NCI-H2171 (cell line): Measurements from ENCODE around the gene LGI2.

Experiments used
- DNase-seq: peaks from one replicate; lab custom pipeline; 2025; lab: John Stamatoyannopoulos, UW

Gene LGI2

DNA sequence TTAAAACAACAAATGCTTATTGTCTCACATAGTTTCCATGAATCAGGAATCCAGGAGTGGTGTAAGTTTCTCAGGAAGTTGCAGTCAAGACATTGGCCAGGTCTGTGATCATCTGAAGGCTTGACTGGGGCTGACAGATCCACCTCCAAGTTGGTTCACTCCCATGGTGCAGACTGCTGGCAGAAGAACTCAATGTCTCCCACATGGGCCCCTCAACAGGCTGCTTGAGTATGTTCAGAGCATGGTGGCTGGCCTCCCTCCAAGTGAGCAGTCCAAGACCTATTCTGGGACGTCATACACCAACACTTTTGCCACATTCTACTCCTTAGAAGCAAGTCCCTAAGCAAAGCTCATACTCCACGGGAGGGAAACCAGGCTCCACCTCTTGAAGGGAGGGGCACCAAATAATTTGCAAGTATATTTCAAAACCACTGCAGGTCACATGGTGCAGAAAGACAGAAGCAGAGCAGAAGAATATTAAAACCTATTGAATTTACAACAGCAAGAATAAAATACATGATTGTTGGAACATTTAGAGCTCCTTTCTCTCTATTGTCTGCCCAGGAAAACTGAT, 35.3 kb downstream of the LGI2 start:
- DNase-seq: no peak

DNA sequence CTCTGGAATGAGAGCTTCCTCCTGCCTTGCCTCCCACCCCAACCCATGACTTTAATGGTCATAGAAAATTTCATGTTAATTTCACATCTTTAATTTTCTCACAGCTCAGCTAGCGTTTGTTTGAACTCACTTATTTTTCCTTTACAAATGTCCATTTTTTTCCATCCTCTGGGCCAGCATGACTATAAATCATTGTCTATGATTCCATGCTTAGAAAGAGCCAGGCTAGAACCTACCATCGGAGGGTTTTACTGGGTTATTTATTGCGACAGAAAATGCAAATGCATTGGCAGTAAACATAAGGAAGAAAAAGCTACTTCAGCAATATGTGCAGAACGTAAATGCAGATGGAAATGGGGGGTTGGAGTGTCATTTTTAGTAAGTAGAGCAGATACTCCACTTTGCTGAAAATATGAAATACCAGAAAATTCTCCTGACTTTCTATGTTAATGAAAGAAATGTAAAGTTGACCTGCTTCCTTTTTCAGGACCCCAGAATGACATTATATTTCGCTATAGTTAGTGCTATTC, 37.1 kb downstream of the LGI2 start:
- no peak for DNase-seq

DNA sequence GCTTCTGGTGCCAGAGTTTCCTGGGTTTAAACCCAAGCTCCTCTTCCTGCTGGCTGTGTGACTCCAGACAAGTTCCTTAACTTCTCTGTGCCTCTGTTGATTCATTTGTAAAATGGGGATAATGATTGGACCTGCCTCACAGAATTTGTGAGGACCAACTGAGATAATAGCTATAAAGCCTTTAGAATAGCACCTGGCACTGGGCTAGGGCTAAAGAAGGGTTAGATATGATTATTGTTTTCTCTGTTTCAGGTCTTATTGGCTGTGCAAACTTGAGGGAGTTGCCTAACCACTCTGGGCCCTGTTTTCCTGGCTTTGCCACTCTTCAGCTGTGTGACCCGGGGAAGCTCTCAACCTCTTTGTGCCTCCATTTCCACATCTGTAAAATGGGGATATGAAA, 37.8 kb downstream of the LGI2 start:
- no peak for DNase-seq

DNA sequence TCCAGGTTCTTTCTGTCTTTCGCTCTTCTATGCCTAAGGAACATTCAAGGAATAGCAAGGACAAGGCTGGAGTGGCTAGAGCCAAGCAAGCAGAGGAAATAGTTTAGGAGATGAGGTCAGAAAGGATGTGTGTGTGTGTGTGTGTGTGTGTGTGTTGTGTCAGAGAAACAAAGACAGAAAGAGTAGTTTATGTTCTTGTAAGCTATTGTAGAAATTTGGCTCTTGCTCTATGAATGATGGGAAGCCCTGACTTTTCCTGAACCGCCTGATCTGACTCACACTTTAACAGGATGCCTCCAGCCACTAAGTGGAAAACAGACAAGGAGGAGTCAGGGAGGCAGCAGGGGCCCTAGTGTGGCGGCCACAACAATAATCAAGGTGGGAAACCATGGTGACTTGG, 39.7 kb downstream of the LGI2 start:
- no peak for DNase-seq

DNA sequence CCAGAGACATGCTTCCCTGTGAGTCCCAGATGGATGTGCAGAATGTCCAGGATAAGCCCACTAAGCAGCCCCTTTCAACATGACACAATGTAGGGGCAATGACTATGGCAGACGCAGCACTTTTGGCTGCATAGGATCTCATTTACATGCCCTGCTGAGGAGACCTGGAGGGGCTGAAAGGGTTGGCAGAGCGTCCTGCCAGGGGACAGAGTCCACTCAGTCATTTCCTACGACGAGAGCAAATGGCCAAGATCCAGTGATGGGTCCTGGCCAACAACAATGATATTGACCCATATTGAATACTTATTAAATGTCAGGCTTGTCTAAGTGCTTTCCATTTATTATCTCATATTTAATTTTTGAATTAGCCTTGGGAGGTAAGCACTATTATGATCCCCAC, 41.4 kb downstream of the LGI2 start:
- no peak for DNase-seq

DNA sequence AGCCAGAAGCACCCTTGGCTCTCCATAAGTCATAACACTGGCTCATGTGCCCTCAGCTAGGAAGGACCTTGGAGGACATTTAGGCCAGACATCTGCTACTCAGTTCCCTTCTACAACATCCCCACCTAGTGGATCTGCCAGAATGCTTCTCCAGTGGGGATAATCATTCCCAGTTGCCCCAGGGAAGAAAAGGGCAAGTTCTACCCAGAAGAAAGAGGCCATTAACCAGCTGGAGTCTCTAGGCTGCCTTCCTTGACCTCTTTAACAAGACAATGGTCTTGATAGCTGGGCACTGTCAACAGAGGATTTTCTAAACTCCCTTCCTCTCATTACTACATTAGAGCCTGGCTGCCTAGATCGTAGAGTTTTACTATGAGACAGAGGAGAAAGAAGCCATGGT, 42.0 kb downstream of the LGI2 start:
- no peak for DNase-seq

DNA sequence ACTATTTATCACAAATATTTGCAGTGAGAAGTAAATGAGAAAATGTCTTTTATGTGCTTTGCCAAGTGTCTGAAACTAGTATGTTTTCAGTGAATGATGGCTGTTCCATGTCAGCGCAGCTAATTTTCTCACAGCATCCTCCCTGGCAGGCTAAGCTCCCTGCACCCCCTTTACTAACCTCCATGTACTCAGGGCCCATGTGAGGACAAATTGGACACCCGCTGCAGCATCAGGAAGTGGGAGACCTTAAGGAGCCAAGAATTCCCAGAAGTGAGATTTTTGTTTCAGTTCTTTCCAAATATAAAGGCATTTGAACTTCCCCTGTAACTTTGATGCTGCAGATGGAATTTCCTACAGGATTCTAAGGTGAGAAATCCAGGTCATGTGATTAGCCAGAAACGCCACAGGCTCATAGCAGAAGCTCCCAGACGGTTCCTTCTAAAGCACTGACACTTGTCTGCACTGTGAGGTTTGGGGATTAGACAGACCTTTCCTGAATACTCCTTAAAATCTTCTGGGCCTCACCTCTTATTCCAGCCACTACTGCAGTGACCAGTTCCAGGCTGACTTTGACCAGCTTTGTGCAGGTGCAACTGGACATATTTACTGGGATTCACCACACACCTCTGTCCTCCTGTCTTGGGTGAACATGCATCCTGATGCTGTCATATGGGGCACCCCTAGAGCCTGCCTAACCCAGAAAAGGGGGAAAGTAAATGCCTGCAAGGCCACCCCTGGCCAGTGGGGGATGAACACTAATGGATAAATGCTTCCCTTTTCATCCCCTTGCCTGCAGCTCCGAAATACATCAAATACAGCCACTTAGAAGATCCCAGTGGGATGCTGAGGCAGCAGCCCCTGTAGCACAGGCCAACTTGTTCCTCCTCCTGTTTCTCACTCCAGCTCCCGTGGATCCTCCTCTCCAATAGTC, 45.9 kb downstream of the LGI2 start:
- no peak for DNase-seq

DNA sequence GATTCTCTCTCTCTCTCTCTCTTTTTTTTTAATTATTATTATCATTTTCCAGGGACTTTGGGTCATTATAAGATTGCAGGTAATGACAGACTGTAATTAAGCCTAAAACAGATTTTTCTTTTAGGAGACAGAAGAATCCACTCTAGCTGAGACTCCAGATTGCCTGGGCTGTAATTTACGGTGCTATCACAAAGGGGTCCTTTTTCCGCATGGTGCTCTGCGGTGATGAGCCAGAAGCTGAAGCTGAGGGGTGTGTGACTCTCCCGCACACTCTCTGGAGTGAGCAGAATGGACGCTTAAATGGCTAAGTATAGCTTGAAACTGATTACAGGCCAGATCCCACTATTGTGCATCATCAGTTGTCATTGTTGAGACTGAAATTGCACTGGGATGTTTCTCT, 50.0 kb downstream of the LGI2 start:
- DNase-seq: no peak

DNA sequence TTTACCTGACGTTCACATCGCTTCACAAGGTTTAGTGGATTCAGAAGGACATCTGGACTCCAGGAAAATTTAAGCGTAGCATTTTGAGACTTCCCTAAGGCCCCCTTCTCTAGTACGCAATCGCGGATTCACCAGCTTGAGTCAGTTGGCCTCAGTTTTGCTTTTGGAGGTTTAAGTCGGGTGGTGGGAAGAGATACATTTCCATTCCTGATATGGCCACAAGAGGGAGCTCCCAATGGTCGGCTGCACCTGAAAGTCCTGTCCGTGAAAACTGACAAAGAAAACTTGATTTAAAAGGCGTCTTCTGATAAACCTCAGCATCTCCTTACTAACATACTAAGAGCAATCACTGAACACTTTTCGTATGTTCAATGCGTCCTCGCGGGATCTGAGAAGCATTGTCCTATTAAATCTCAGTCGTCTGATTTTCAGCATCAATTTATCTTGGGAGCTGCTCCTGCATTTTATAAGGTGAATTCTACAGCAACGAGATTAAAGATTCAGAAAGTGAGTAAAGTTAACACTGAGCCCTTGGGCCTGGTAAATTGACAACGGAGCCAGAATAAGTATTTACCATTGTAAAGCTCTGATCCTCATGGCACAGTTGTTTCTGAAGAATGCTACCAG, 50.6 kb downstream of the LGI2 start:
- DNase-seq: no peak

DNA sequence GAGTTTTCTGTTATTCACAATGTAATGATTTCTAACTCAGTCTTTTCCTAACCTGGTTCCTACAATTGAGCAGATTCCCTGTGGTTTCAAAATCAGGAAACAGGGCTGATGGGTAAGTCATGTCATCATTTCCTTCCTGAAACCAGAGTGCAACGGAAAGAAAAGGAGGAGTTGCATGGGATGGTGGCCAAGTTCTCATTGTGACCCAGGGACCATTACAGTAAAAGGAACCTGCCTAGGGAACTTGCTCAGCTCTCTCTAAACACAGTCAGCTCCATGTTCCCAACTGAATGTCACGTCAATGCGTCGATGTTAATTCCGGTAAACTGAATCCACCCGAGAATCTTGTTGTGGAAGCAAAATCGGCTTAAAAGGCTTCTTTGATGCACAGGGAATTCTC, 51.2 kb downstream of the LGI2 start:
- no peak for DNase-seq

DNA sequence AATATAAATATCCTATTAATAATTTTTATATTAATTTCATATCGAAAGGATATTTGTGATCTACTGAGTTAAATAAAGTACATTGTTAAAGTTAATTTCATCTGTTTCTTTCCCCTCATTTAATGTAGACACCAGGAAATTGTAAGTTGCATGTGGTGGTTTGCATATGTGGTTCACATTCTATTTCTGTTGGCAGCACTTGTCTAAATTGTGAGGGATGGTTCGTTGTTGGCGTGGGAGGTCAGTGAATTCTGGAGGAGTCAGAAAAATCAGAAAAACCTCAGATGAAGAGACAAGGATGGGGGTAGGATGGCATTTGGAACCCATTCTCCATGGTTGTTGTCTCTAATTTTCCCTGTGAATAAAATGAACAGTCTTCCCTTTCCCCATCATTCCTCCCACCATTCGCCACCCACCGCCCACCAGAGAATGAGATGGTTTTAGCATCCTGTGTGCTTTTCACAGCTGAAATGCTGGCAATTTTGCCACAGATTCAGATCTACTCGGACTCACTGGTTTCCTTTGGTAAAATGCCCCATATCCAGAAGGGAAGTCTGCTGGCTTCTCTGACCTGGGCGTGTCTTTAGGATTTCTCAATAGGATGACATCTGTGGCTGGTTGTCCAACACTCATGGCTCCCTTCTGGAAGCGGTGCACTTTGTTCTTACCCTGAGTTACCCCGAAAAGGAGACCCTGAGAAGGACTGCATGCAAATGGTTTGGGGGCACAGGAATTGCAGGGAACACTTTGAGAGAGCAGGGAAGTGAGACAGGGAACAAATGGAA, 52.3 kb downstream of the LGI2 start:
- DNase-seq: no peak

DNA sequence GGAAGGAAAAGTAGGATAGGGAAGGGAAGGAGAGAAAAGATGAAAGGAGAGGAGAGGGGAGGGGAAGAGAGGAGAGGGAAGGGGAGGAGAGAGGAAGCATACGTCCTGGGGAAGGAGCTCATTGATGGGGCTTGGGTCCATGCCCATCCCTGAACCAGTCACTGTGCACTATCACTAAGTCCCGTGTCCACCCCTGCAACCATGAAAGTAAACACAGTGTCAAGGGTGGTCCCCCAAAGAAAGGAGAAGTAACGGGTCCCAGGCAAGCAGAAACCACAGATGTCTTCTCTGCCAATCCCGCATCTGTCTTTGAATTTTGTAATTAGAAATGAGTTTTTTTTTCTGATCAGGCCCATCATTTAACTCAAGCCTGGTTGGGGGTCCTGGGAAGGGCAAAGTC, 55.2 kb downstream of the LGI2 start:
- no peak for DNase-seq

DNA sequence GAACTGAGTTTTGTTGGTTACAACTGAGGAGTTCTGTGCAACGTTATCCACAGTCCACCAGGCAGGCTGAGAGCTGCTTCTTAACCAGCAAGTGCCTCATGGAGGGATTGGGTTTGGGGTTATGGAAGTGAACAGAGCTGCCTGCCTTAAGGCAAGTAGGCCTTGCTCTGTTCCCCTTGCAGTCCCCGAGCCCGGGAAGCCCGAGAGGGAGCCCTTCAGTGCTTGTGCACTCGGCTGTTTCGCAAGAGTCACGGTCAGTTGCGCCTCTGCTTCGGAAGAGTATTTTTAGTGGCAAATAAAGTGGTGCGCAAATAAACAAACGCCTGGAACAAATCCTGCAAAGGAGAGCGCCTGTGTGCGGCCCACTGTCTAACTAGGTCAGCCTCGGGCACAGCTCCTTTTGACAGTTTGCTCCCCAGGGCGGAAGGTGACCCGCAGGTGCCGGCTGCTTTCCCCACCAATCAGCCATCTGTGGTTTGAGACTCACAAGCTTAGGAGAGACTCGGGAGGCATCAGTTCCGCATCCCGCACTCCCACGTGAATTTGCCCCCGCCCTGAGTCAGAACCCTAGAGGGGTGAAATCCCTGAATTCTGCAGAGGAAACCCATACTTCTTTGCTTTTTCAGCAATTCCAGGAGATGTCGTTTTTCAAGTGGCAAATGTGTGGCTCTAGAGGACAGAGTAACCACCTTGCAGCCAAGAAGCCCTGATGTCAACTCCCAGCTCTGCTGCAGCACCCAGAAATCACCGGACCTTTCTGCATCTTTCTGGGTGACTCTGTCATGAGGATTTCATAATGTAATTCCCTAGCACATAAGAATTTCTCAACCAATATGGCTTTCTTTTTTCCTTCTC, 56.8 kb downstream of the LGI2 start:
- DNase-seq: no peak

DNA sequence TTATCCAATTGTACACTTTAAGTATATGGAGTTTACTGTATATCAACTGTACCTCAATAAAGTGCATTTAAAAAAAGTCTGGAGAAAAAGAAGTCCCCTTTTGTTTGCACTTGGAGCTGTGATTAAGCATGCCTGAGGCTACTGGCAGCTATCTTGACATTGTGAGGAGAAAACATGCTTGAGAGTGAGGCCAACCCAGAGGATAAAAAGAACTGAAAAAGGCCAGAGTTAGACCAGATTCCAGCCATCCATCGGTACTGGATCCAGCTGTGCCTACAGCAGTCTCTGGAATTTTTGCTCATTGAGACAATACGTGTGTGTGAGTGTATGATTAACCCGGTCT, 57.4 kb downstream of the LGI2 start:
- no peak for DNase-seq

DNA sequence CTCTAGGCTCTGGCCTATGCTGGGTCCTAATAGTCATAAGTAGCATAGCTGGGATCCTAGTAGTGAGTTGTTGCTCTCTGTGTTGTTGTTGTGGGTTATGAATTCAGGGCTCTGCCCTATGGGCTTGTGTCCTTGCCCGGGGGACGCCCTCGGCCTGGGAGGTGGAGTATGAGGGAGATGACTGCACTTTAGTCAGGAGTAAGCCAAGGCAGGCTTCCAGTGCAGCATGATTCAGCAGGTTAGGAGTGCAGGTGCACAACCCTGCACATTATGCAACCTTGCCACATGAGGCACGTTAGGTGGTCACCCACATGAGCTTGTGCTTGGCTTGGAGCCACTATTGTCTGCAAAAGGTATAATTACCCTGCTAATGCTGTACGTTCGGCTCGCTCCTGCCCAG, 59.6 kb downstream of the LGI2 start:
- DNase-seq: no peak

DNA sequence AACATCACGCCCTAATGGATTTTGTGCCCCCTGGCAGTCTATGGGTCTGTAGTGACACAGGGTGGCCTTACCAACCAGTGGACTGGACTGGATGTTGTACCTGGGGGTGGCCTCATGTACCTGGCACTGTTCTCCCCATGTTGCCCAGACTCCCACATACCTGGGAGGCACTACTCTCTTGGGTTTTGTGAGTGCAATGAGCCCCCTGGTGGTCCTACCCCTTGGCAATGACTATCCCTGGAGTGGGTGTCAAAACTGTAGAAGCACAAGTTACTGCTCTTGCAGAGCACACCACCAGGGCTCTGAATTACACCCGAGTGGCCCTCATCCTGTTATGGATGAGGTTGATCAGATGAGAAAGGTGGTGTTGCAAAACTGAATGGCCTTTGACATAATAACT, 60.1 kb downstream of the LGI2 start:
- no peak for DNase-seq

DNA sequence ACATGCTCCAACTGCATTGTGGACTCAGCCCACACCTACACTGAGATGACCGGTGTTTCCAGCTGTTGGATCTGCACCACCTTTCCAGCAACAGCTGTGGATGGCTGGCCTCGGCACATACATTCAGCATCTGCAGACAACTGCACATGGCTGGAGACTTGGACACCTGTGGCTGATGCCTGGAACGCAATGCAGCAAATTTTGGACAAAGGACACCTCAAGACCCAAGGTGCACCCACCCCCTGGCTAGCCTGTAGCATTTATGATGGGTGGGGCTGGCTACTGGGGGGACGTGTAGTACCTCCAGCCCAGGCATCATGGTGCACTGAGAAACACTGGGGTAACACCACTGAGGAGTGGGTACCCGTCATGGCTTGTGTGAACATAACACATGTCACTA, 60.6 kb downstream of the LGI2 start:
- no peak for DNase-seq

DNA sequence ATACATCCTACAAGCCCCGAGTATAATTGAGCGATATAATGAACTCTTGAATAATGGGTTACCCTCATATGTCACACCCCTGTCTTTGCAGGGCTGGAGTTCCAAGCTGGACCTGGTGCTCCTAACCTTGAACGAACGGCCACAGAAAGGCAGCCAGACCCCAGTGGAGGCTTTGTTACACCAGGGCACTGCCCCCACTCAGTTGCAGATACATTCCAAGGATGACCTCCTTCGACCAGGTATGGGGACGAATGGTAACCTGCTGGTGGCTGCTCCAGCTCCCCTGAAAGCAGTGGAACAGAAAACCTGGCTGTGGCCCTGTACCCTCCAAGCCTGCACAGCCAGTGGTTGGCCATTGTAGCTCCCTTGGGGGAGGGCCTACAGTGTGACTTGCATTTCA, 61.3 kb downstream of the LGI2 start:
- no peak for DNase-seq

DNA sequence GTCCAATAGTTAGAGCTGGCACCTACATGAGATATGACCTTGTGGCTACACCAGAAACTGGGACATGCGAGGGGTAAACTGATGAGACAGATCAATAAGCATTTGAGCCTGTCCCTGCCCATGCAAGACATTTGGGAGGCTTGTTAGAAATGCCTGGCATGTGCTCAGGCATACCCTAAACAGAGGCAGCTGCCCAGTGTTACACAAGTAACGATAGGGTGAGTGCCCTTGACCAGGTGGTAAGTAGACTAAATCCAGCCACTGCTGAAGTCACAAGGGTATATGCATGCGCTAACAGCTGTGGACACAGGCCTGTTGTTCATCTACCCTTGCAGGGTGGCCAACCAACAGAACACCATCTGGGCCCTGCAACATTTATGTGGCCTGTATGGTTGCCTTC, 61.8 kb downstream of the LGI2 start:
- no peak for DNase-seq

DNA sequence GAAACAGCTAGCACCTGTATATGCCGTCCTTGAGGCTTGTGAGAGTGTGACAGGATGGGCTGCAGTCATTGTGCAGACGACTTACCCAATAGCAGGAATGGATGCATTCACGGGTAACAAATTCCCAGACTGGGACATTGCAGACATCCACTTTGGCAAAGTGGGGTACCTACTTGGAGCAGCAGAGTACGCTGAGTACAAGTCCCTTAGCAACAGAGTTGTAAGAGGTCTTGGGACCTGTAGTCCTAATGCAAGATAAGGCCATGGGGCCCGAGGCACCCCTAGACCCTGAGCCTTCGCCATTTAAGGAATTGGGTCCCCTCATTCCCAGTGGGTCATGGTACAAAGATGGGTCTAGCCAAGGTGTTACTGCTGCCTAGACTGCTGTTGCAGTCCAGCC, 62.5 kb downstream of the LGI2 start:
- DNase-seq: no peak

DNA sequence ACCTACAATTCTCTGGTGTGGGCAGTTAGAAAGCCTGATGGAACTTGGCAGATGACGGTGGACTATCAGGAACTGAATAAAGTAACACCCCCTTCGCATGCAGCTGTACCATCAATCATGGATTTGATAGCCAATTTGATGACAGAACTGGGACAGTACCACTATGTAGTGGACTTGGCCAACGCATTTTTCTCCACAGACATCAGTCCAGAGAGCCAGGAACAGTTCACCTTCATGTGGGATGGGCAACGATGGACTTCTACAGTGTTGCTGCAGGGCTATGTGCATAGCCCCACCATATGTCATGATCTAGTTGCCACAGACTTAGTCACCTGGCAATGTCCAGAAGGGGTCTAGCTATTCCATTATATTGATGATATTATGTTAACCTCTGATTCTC, 63.4 kb downstream of the LGI2 start:
- no peak for DNase-seq

DNA sequence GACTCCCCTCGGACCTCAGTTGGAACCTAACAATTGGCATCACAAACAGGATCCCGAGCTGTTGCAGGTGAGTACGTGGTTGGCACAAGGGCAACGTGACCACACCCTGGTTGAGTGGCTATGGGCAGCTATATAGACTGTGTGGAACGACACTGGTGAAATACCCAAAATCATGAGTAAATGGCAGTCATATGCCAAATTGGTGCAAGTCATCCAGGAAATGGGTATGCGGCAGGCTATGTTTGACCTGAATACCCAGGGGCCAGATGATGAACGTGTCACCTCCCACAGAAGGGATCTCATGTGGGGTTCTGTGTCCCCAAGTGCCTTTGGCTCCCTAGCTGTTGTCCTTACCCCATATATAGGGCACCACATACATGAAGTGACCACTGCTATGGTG, 64.7 kb downstream of the LGI2 start:
- DNase-seq: no peak
